MM.1S (cell line): Measurements from ENCODE around the gene KLHL3.

ENCODE experiments used
- EZH2 ChIP-seq: fragments of 300-600 bp; sonication (generic); optimal IDR thresholded peaks from 2 replicates; pipeline ENCODE3; 2017; ENCODE audit warnings: low read depth, mild to moderate bottlenecking, antibody characterized with exemption, low read length, mixed read lengths
- TF ChIP-seq, protein P1 (sequence below): fragments of 300-600 bp; sonication (generic); IDR thresholded peaks from 2 replicates; pipeline ENCODE4 v1.5.1; 2016; ENCODE audit warnings: antibody characterized with exemption, low read length, mixed read lengths

DNA sequence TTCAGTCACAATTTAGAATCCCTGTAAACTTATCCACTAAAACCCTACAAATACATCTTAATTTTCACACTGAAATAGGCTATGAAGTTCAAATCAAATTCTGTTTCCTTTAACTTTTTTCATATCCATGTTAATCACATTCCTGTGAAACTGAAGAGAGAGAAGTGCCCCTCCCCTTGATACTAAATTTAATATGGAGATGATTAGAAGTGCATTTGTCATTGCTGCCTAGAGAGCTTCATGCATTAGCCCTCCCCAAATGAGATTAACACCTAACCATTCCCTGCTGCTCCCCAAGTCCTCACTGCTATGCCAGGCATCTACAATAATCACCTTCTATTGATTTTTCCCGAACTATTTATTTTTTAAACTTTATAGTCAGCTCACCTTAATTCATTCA, 151.6 kb downstream of the KLHL3 start:
- no peak for TF ChIP-seq EZH2
- TF ChIP-seq, protein P1, sequence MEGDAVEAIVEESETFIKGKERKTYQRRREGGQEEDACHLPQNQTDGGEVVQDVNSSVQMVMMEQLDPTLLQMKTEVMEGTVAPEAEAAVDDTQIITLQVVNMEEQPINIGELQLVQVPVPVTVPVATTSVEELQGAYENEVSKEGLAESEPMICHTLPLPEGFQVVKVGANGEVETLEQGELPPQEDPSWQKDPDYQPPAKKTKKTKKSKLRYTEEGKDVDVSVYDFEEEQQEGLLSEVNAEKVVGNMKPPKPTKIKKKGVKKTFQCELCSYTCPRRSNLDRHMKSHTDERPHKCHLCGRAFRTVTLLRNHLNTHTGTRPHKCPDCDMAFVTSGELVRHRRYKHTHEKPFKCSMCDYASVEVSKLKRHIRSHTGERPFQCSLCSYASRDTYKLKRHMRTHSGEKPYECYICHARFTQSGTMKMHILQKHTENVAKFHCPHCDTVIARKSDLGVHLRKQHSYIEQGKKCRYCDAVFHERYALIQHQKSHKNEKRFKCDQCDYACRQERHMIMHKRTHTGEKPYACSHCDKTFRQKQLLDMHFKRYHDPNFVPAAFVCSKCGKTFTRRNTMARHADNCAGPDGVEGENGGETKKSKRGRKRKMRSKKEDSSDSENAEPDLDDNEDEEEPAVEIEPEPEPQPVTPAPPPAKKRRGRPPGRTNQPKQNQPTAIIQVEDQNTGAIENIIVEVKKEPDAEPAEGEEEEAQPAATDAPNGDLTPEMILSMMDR: no peak
